ENCODE data around the gene MAST4. TPM values are rescaled to one million over a fixed set of nuclear protein-coding genes. Genes with fewer than 3 reads are reported as not detected.
A peak's percentile ranks its signal among the peaks of the same experiment; 100 is the strongest.

MAST4 gene
- polyA plus RNA-seq, 1 donor from 2014 or later, result 11.8 TPM

- Mint-ChIP-seq H3K36me3 (peaks cover 2% of the 10 kb centered on the region), H3K27ac (peak overlapping the region in 1 of 3 donors; percentile 1), H3K4me3 (no peak overlapping the region), H3K27me3 (no peaks in the 10 kb centered on the region), H3K9me3 (peaks cover 0 to 1% (median 0%) of the 10 kb centered on the region in 3 donors), H3K4me1 (peaks cover 0 to 9% (median 6%) of the 10 kb centered on the region in 3 donors)
Observed at GRCh38 chr5:66843065-66843464, 246.9 kb downstream of the MAST4 start.

- no peak overlapping the region for H3K4me3 Mint-ChIP-seq
- no peaks in the 10 kb centered on the region for H3K4me1 Mint-ChIP-seq
- H3K9me3 Mint-ChIP-seq, result no peaks in the 10 kb centered on the region
- no peaks in the 10 kb centered on the region for H3K27me3 Mint-ChIP-seq
- H3K36me3 Mint-ChIP-seq, result peaks cover 2% of the 10 kb centered on the region
- H3K27ac Mint-ChIP-seq, result peak overlapping the region in 1 of 3 donors; percentile 47
Observed at GRCh38 chr5:66848749-66849641, 252.8 kb downstream of the MAST4 start.

GRCh38 chr5:66849803-66850202, 253.6 kb downstream of the MAST4 start:
- Mint-ChIP-seq H3K27me3 (no peaks in the 10 kb centered on the region), H3K9me3 (no peaks in the 10 kb centered on the region), H3K4me1 (no peaks in the 10 kb centered on the region), H3K36me3 (no peaks in the 10 kb centered on the region), H3K27ac (no peak overlapping the region), H3K4me3 (no peak overlapping the region)

GRCh38 chr5:66850354-66851075, 254.3 kb downstream of the MAST4 start:
- Mint-ChIP-seq H3K4me1 (no peaks in the 10 kb centered on the region), H3K36me3 (no peaks in the 10 kb centered on the region), H3K27ac (no peak overlapping the region), H3K27me3 (no peaks in the 10 kb centered on the region), H3K9me3 (no peaks in the 10 kb centered on the region), H3K4me3 (no peak overlapping the region)

- peaks cover 0 to 1% (median 0%) of the 10 kb centered on the region in 3 donors for H3K4me1 Mint-ChIP-seq
- H3K36me3 Mint-ChIP-seq, result no peaks in the 10 kb centered on the region
- no peaks in the 10 kb centered on the region for H3K9me3 Mint-ChIP-seq
- H3K4me3 Mint-ChIP-seq, result no peak overlapping the region
- no peak overlapping the region for H3K27ac Mint-ChIP-seq
- H3K27me3 Mint-ChIP-seq, result no peaks in the 10 kb centered on the region
Observed at GRCh38 chr5:66851306-66851705, 255.1 kb downstream of the MAST4 start.

- Mint-ChIP-seq H3K27ac (no peak overlapping the region), H3K4me3 (no peak overlapping the region), H3K36me3 (no peaks in the 10 kb centered on the region), H3K9me3 (no peaks in the 10 kb centered on the region), H3K4me1 (peaks cover 0 to 1% (median 0%) of the 10 kb centered on the region in 3 donors), H3K27me3 (no peaks in the 10 kb centered on the region)
Observed at GRCh38 chr5:66854416-66854815, 258.2 kb downstream of the MAST4 start.

GRCh38 chr5:66856041-66856805, 260.0 kb downstream of the MAST4 start:
- Mint-ChIP-seq H3K9me3 (no peaks in the 10 kb centered on the region), H3K36me3 (no peaks in the 10 kb centered on the region), H3K27ac (no peak overlapping the region), H3K4me3 (no peak overlapping the region), H3K27me3 (no peaks in the 10 kb centered on the region), H3K4me1 (peaks cover 0 to 1% (median 0%) of the 10 kb centered on the region in 3 donors)

GRCh38 chr5:66859526-66859925, 263.3 kb downstream of the MAST4 start:
- peaks cover 0 to 2% (median 0%) of the 10 kb centered on the region in 3 donors for H3K4me1 Mint-ChIP-seq
- H3K27ac Mint-ChIP-seq, result no peak overlapping the region
- peaks cover 3% of the 10 kb centered on the region for H3K36me3 Mint-ChIP-seq
- H3K4me3 Mint-ChIP-seq, result no peak overlapping the region
- peaks cover 7% of the 10 kb centered on the region for H3K27me3 Mint-ChIP-seq
- H3K9me3 Mint-ChIP-seq, result no peaks in the 10 kb centered on the region

GRCh38 chr5:66860199-66860975, 264.2 kb downstream of the MAST4 start:
- Mint-ChIP-seq H3K27me3 (peaks cover 11% of the 10 kb centered on the region), H3K4me1 (peaks cover 0 to 2% (median 0%) of the 10 kb centered on the region in 3 donors), H3K36me3 (peaks cover 3% of the 10 kb centered on the region), H3K27ac (no peak overlapping the region), H3K9me3 (no peaks in the 10 kb centered on the region), H3K4me3 (no peak overlapping the region)

GRCh38 chr5:66861402-66861801, 265.2 kb downstream of the MAST4 start:
- H3K27ac Mint-ChIP-seq, result no peak overlapping the region
- H3K4me3 Mint-ChIP-seq, result no peak overlapping the region
- no peaks in the 10 kb centered on the region for H3K9me3 Mint-ChIP-seq
- peaks cover 0 to 1% (median 0%) of the 10 kb centered on the region in 3 donors for H3K4me1 Mint-ChIP-seq
- peaks cover 11% of the 10 kb centered on the region for H3K27me3 Mint-ChIP-seq
- H3K36me3 Mint-ChIP-seq, result peaks cover 3% of the 10 kb centered on the region

GRCh38 chr5:66862020-66862419, 265.8 kb downstream of the MAST4 start:
- Mint-ChIP-seq H3K27ac (no peak overlapping the region), H3K4me3 (no peak overlapping the region), H3K27me3 (peaks cover 13% of the 10 kb centered on the region), H3K4me1 (peaks cover 0 to 1% (median 0%) of the 10 kb centered on the region in 3 donors), H3K9me3 (no peaks in the 10 kb centered on the region), H3K36me3 (peaks cover 3% of the 10 kb centered on the region)

- Mint-ChIP-seq H3K4me3 (no peak overlapping the region), H3K27ac (no peak overlapping the region), H3K4me1 (peaks cover 0 to 6% (median 0%) of the 10 kb centered on the region in 3 donors), H3K36me3 (peaks cover 3% of the 10 kb centered on the region), H3K9me3 (no peaks in the 10 kb centered on the region), H3K27me3 (peaks cover 13% of the 10 kb centered on the region)
Observed at GRCh38 chr5:66863243-66864170, 267.3 kb downstream of the MAST4 start.

- H3K4me3 Mint-ChIP-seq, result no peak overlapping the region
- peaks cover 3% of the 10 kb centered on the region for H3K36me3 Mint-ChIP-seq
- peaks cover 0 to 6% (median 0%) of the 10 kb centered on the region in 3 donors for H3K4me1 Mint-ChIP-seq
- H3K27ac Mint-ChIP-seq, result no peak overlapping the region
- peaks cover 13% of the 10 kb centered on the region for H3K27me3 Mint-ChIP-seq
- H3K9me3 Mint-ChIP-seq, result no peaks in the 10 kb centered on the region
Observed at GRCh38 chr5:66864240-66864884, 268.2 kb downstream of the MAST4 start.

Data from IgD-negative memory B cell (primary cell).